Mononuclear cell (primary cell): Measurements from ENCODE around the gene MBD3L2. TPM values are rescaled to one million over a fixed set of nuclear protein-coding genes. Genes with fewer than 3 reads are reported as not detected.
"Not testable (repeated sequence)": the region's sequence is repeated elsewhere in the genome, so short reads cannot be mapped to it uniquely, and the experiment has no call there.

Experiments
- H3K27me3 ChIP-seq: 2 replicates; pipeline ENCODE4 v1.6.0; 2011; ENCODE audit warnings: low read length, control low read depth; ENCODE audit not compliant: insufficient read depth
- H3K4me1 ChIP-seq: 2 replicates; pipeline ENCODE4 v1.5.1; 2011; ENCODE audit warnings: mild to moderate bottlenecking, low read length, control low read depth; ENCODE audit not compliant: insufficient read depth
- H3K4me3 ChIP-seq: 2 replicates; pipeline ENCODE4 v1.5.1; 2011; ENCODE audit warnings: mild to moderate bottlenecking, low read length, moderate library complexity
- H3K9me3 ChIP-seq: 2 replicates; pipeline ENCODE4 v1.5.1; 2011; ENCODE audit warnings: low read depth, mild to moderate bottlenecking, control low read depth, low read length
- total RNA-seq: library from RNA; depleted of rRNA; stranded (reverse); fragments of >200 nt; gene quantifications from one replicate; pipeline ENCODE4 v1.2.3, GENCODE V29; 2012

Gene MBD3L2
- total RNA-seq: not detected

GRCh38 chr19:7049021-7049420 lies at the start of gene MBD3L2:
TSS of gene MBD3L2 (plus strand) at chr19:7049321. CDS start at chr19:7049374, 53 bp downstream.
- not testable (repeated sequence) for H3K4me1 ChIP-seq, H3K27me3 ChIP-seq, H3K9me3 ChIP-seq, H3K4me3 ChIP-seq

- Histone ChIP-seq H3K27me3 (no peaks in the 10 kb centered on the region), H3K9me3 (no peaks in the 10 kb centered on the region), H3K4me3 (no peak overlapping the region), H3K4me1 (peaks cover 42% of the 10 kb centered on the region)
Observed at GRCh38 chr19:6999933-7000332, 49.2 kb upstream of the MBD3L2 start.

GRCh38 chr19:7000333-7000732 lies 48.8 kb upstream of the MBD3L2 start:
- no peaks in the 10 kb centered on the region for H3K9me3 ChIP-seq
- peaks cover 42% of the 10 kb centered on the region for H3K4me1 ChIP-seq
- H3K27me3 ChIP-seq: no peaks in the 10 kb centered on the region
- no peak overlapping the region for H3K4me3 ChIP-seq

- H3K4me1 ChIP-seq: peaks cover 42% of the 10 kb centered on the region
- H3K9me3 ChIP-seq: no peaks in the 10 kb centered on the region
- no peak overlapping the region for H3K4me3 ChIP-seq
- no peaks in the 10 kb centered on the region for H3K27me3 ChIP-seq
Observed at GRCh38 chr19:7000816-7001215, 48.3 kb upstream of the MBD3L2 start.

- Histone ChIP-seq H3K27me3 (no peaks in the 10 kb centered on the region), H3K9me3 (no peaks in the 10 kb centered on the region), H3K4me3 (no peak overlapping the region), H3K4me1 (peaks cover 37% of the 10 kb centered on the region)
Observed at GRCh38 chr19:7004313-7004931, 44.7 kb upstream of the MBD3L2 start.

GRCh38 chr19:7006135-7006704 lies 42.9 kb upstream of the MBD3L2 start:
- H3K4me3 ChIP-seq: no peak overlapping the region
- no peaks in the 10 kb centered on the region for H3K27me3 ChIP-seq
- no peaks in the 10 kb centered on the region for H3K9me3 ChIP-seq
- peaks cover 24% of the 10 kb centered on the region for H3K4me1 ChIP-seq

- Histone ChIP-seq H3K27me3 (no peaks in the 10 kb centered on the region), H3K4me3 (no peak overlapping the region), H3K4me1 (peaks cover 18% of the 10 kb centered on the region), H3K9me3 (no peaks in the 10 kb centered on the region)
Observed at GRCh38 chr19:7007859-7008258, 41.3 kb upstream of the MBD3L2 start.

GRCh38 chr19:7010722-7011593 lies 38.2 kb upstream of the MBD3L2 start:
- Histone ChIP-seq H3K4me1 (peaks cover 18% of the 10 kb centered on the region), H3K9me3 (no peaks in the 10 kb centered on the region), H3K27me3 (no peaks in the 10 kb centered on the region), H3K4me3 (no peak overlapping the region)

GRCh38 chr19:7013678-7014077 lies 35.4 kb upstream of the MBD3L2 start:
- H3K9me3 ChIP-seq: no peaks in the 10 kb centered on the region

GRCh38 chr19:7018828-7019227 lies 30.3 kb upstream of the MBD3L2 start:
- Histone ChIP-seq H3K4me1 (no peaks in the 10 kb centered on the region), H3K4me3 (no peak overlapping the region), H3K9me3 (no peaks in the 10 kb centered on the region), H3K27me3 (no peaks in the 10 kb centered on the region)

More at GRCh38 chr19:7013678-7014077, 35.4 kb upstream of the MBD3L2 start:
- peaks cover 12% of the 10 kb centered on the region for H3K4me1 ChIP-seq
- H3K27me3 ChIP-seq: no peaks in the 10 kb centered on the region
- H3K4me3 ChIP-seq: no peak overlapping the region

- H3K4me3 ChIP-seq, H3K4me1 ChIP-seq, H3K27me3 ChIP-seq, H3K9me3 ChIP-seq: not testable (repeated sequence)
Observed at GRCh38 chr19:7021331-7021730, 27.8 kb upstream of the MBD3L2 start, which contains the start of gene MBD3L2B. TSS of gene MBD3L2B (minus strand) at chr19:7021431. CDS start at chr19:7021397, 34 bp downstream.

- H3K4me3 ChIP-seq: not testable (repeated sequence)
Observed at GRCh38 chr19:7028790-7029189, 20.3 kb upstream of the MBD3L2 start.

GRCh38 chr19:7030278-7030677 lies 18.8 kb upstream of the MBD3L2 start, which contains the start of gene MBD3L5:
TSS of gene MBD3L5 (plus strand) at chr19:7030578. CDS start at chr19:7030612, 34 bp downstream.
- not testable (repeated sequence) for H3K9me3 ChIP-seq, H3K27me3 ChIP-seq, H3K4me1 ChIP-seq, H3K4me3 ChIP-seq

More at GRCh38 chr19:7028790-7029189, 20.3 kb upstream of the MBD3L2 start:
- not testable (repeated sequence) for H3K9me3 ChIP-seq, H3K4me1 ChIP-seq, H3K27me3 ChIP-seq

- not testable (repeated sequence) for H3K4me3 ChIP-seq, H3K4me1 ChIP-seq, H3K9me3 ChIP-seq, H3K27me3 ChIP-seq
Observed at GRCh38 chr19:7040079-7040478, 9.0 kb upstream of the MBD3L2 start, which contains the start of gene MBD3L4. TSS of gene MBD3L4 (minus strand) at chr19:7040179. CDS start at chr19:7040144, 35 bp downstream.

- H3K4me3 ChIP-seq, H3K4me1 ChIP-seq, H3K9me3 ChIP-seq: not testable (repeated sequence)
Observed at GRCh38 chr19:7041563-7041962, 7.6 kb upstream of the MBD3L2 start.

More at GRCh38 chr19:7041563-7041962, 7.6 kb upstream of the MBD3L2 start:
- H3K27me3 ChIP-seq: not testable (repeated sequence)
